ENCODE results near the gene CADM3.
A peak's percentile ranks its signal among the peaks of the same experiment; 100 is the strongest.

Gene CADM3

GRCh38 chr1:159207774-159208173 is 36.4 kb downstream of the CADM3 start:
- no peak for DNase-seq (ENCODE audit: low spot score)

- DNase-seq (ENCODE audit: low spot score) = no peak
Measured at GRCh38 chr1:159208175-159208825, 36.9 kb downstream of the CADM3 start.

- DNase-seq (ENCODE audit: low spot score) = no peak
Measured at GRCh38 chr1:159209061-159209460, 37.6 kb downstream of the CADM3 start.

GRCh38 chr1:159211331-159212136 is 40.1 kb downstream of the CADM3 start:
- peak; percentile 10 for DNase-seq (ENCODE audit: low spot score)

GRCh38 chr1:159212596-159212995 is 41.2 kb downstream of the CADM3 start:
- no peak for DNase-seq (ENCODE audit: low spot score)

- DNase-seq (ENCODE audit: low spot score) = peak; percentile 34
Measured at GRCh38 chr1:159214149-159214760, 42.8 kb downstream of the CADM3 start.

GRCh38 chr1:159218649-159219636 is 47.5 kb downstream of the CADM3 start:
- DNase-seq (ENCODE audit: low spot score) = no peak

GRCh38 chr1:159222075-159222865 is 50.9 kb downstream of the CADM3 start:
- no peak for DNase-seq (ENCODE audit: low spot score)

GRCh38 chr1:159223004-159223403 is 51.6 kb downstream of the CADM3 start:
- no peak for DNase-seq (ENCODE audit: low spot score)

GRCh38 chr1:159228554-159228953 is 57.1 kb downstream of the CADM3 start:
- no peak for DNase-seq (ENCODE audit: low spot score)

- no peak for DNase-seq (ENCODE audit: low spot score)
Measured at GRCh38 chr1:159229260-159229885, 58.0 kb downstream of the CADM3 start.

GRCh38 chr1:159229896-159230295 is 58.5 kb downstream of the CADM3 start:
- no peak for DNase-seq (ENCODE audit: low spot score)

- no peak for DNase-seq (ENCODE audit: low spot score)
Measured at GRCh38 chr1:159239551-159240220, 68.3 kb downstream of the CADM3 start.

GRCh38 chr1:159247266-159247665 is 75.9 kb downstream of the CADM3 start:
- DNase-seq (ENCODE audit: low spot score) = no peak

- no peak for DNase-seq (ENCODE audit: low spot score)
Measured at GRCh38 chr1:159248311-159248710, 76.9 kb downstream of the CADM3 start.

GRCh38 chr1:159250638-159251216 is 79.3 kb downstream of the CADM3 start:
- DNase-seq (ENCODE audit: low spot score) = no peak
